GM12878 (cell line): Measurements from ENCODE around the gene PSIP1. TPM values are rescaled to one million over a fixed set of nuclear protein-coding genes. Genes with fewer than 3 reads are reported as not detected.
A peak's percentile ranks its signal among the peaks of the same experiment; 100 is the strongest.

Source experiments
- ATAC-seq: fragments of 200-7000 bp; cut with Tn5 transposase; 3 replicates; pipeline ENCODE4 v1.9.1; 2020; ENCODE audit warnings: mild to moderate bottlenecking, moderate library complexity
- BruUV-seq: library from RNA; stranded (reverse); fragments of 400-500 nt; replicated peaks from 2 replicates; lab custom pipeline; 2021; lab: Mats Ljungman, UMichigan
- CTCF ChIA-PET: fragments of 300-600 bp; sonication (Branson Sonifier 250); formaldehyde crosslinking; extraction: SDS; loops from one replicate; lab custom pipeline; 2021; ENCODE audit warnings: inconsistent platforms; lab: Yijun Ruan, JAX
- POLR2A ChIA-PET: fragments of 350-600 bp; formaldehyde crosslinking; extraction: SDS; loops from one replicate; lab custom pipeline; 2021; ENCODE audit warnings: inconsistent platforms; lab: Charles Lee
- RAD21 ChIA-PET: fragments of 300-600 bp; sonication (Branson Sonifier 250); formaldehyde crosslinking; loops from one replicate; lab custom pipeline; 2023; ENCODE audit warnings: antibody characterized with exemption; ENCODE audit not compliant: unreplicated experiment; lab: Charles Lee
- SMC1A ChIA-PET: fragments of 300-600 bp; sonication (Branson Sonifier 250); formaldehyde crosslinking; loops from one replicate; lab custom pipeline; 2023; ENCODE audit not compliant: unreplicated experiment, uncharacterized antibody; lab: Charles Lee
- DNase-seq: peaks from one replicate; pipeline ENCODE4 v3.0.0-alpha.2; 2011; ENCODE audit warnings: low read depth, low spot score
- FAIRE-seq: peaks from 3 replicates; lab custom pipeline; 2011; peaks lifted over from hg19 to GRCh38; lab: Jason Lieb, UNC
- H2AFZ ChIP-seq: 2 replicates; pipeline ENCODE4 v1.6.0; 2011; ENCODE audit warnings: low read depth, low read length, control low read depth; ENCODE audit not compliant: control insufficient read depth
- H3K27ac ChIP-seq: 2 replicates; pipeline ENCODE4 v1.5.1; 2011; ENCODE audit warnings: control low read depth; ENCODE audit not compliant: control insufficient read depth, insufficient read depth
- H3K27me3 ChIP-seq, 2 experiments: replicated peaks in 1 of 2; 2 replicates each; pipeline versions ENCODE4 v1.6.0 to v1.6.1; 2011; ENCODE audit warnings: low read length in 1 of 2; ENCODE audit not compliant: control insufficient read depth in 2 of 2, insufficient read depth in 2 of 2
- H3K36me3 ChIP-seq, 2 experiments: 2 replicates each; pipeline ENCODE4 v1.5.1; 2011; ENCODE audit warnings: low read length in 1 of 2; ENCODE audit not compliant: control insufficient read depth in 2 of 2, insufficient read depth in 2 of 2
- H3K4me1 ChIP-seq: 2 replicates; pipeline ENCODE4 v1.6.1; 2011; ENCODE audit warnings: mild to moderate bottlenecking, low read length, moderate library complexity, mixed read lengths; ENCODE audit not compliant: control insufficient read depth, insufficient read depth
- H3K4me2 ChIP-seq: 2 replicates; pipeline ENCODE4 v1.6.0; 2011; ENCODE audit warnings: control low read depth; ENCODE audit not compliant: control insufficient read depth, insufficient read depth
- H3K4me3 ChIP-seq: fragments of 200-600 bp; sonication (generic); 2 replicates; pipeline ENCODE4 v1.5.1; 2016
- H3K79me2 ChIP-seq: 2 replicates; pipeline ENCODE4 v1.6.0; 2011; ENCODE audit warnings: low read length; ENCODE audit not compliant: control insufficient read depth, insufficient read depth
- H3K9ac ChIP-seq: 2 replicates; pipeline ENCODE4 v1.8.0; 2011; ENCODE audit warnings: low read length, control low read depth, mixed read lengths; ENCODE audit not compliant: control insufficient read depth, insufficient read depth
- H3K9me3 ChIP-seq: replicated peaks from 3 replicates; pipeline ENCODE4 v1.5.1; 2011; ENCODE audit warnings: mild to moderate bottlenecking, low read length; ENCODE audit not compliant: control insufficient read depth, insufficient read depth
- H4K20me1 ChIP-seq: 2 replicates; pipeline ENCODE4 v1.6.0; 2011; ENCODE audit not compliant: control insufficient read depth, insufficient read depth
- ASH2L ChIP-seq: fragments of 300-600, 200-600 bp; sonication (generic); IDR thresholded peaks from 2 replicates; pipeline ENCODE4 v1.6.1; 2017; ENCODE audit warnings: low read depth, mild to moderate bottlenecking, borderline replicate concordance
- BCL3 ChIP-seq: IDR thresholded peaks from 2 replicates; pipeline ENCODE4 v1.6.1; 2011; ENCODE audit warnings: borderline replicate concordance, low read depth, mild to moderate bottlenecking, moderate library complexity, low read length; ENCODE audit not compliant: insufficient read depth, poor library complexity, severe bottlenecking
- BHLHE40 ChIP-seq, 2 experiments: fragments of 450-650 bp in 1 of 2; IDR thresholded peaks; 2 replicates each; pipeline ENCODE4 v1.6.1; 2011 to 2017; ENCODE audit warnings: low read depth in 2 of 2, borderline replicate concordance in 1 of 2, improper control_type of control experiment in 1 of 2, low read length in 1 of 2, mild to moderate bottlenecking in 1 of 2
- CHD2 ChIP-seq: IDR thresholded peaks from 2 replicates; pipeline ENCODE4 v1.6.1; 2011; ENCODE audit warnings: low read depth, low read length, improper control_type of control experiment, borderline replicate concordance
- GABPA ChIP-seq: IDR thresholded peaks from 2 replicates; pipeline ENCODE4 v1.6.1; 2014; ENCODE audit warnings: antibody characterized with exemption, low read depth, mild to moderate bottlenecking, inconsistent platforms
- IRF4 ChIP-seq: IDR thresholded peaks from 2 replicates; pipeline ENCODE4 v1.6.1; 2011; ENCODE audit warnings: low read depth, low read length
- PBX3 ChIP-seq: IDR thresholded peaks from 2 replicates; pipeline ENCODE4 v1.6.1; 2011; ENCODE audit warnings: mild to moderate bottlenecking, low read depth, low read length, moderate library complexity; ENCODE audit not compliant: insufficient replicate concordance
- POLR2AphosphoS5 ChIP-seq: IDR thresholded peaks from 2 replicates; pipeline ENCODE4 v1.6.1; 2011; ENCODE audit warnings: mild to moderate bottlenecking, low read length, inconsistent platforms
- SREBF2 ChIP-seq: IDR thresholded peaks from 2 replicates; pipeline ENCODE4 v1.6.1; 2012; ENCODE audit warnings: mild to moderate bottlenecking, low read length
- ZNF622 ChIP-seq: fragments of 450-650 bp; IDR thresholded peaks from 2 replicates; pipeline ENCODE4 v1.6.1; 2017; ENCODE audit warnings: mild to moderate bottlenecking, inconsistent platforms
- ZZZ3 ChIP-seq: IDR thresholded peaks from 2 replicates; pipeline ENCODE4 v1.6.1; 2011; ENCODE audit warnings: low read depth; ENCODE audit not compliant: control insufficient read depth, insufficient read length
- WGBS: methylation state at CpG from one replicate; pipeline ENCODE4 v1.1.6; 2016; ENCODE audit warnings: low lambda C conversion rate; ENCODE audit not compliant: insufficient replicate concordance, insufficient coverage; ENCODE audit errors: missing lambda C conversion rate; 5-methylcytosine and 5-hydroxymethylcytosine counted together
- in situ Hi-C: fragments of 300-500 bp; cut with MboI; formaldehyde crosslinking; loops from 9 replicates; pipeline ENCODE4 v1.14.3; 2018; ENCODE audit warnings: mixed read lengths
- intact Hi-C: fragments of 100-400 bp; cut with micrococcal nuclease; formaldehyde crosslinking; loops from one replicate; pipeline ENCODE4 v1.14.2; 2022; ENCODE audit not compliant: unreplicated experiment
- polyA plus RNA-seq, 11 experiments: library from polyadenylated mRNA; depleted of rRNA in 4 of 11; unstranded in 6 of 11; stranded (reverse) in 5 of 11; fragments of >200 nt; fragmentation: Nextera tagmentation in 4 of 11; fragmentation: Illumina TruSeq in 1 of 11; extraction: Ambion mirVana in 4 of 11; extraction: Trizol in 1 of 11; gene quantifications; 1 replicate in 1 of 11; 2 replicates in 10 of 11; pipeline versions ENCODE4 v1.2.1 to v1.2.3, GENCODE V29; 2011 to 2016; ENCODE audit warnings: inconsistent platforms in 2 of 11, missing spikeins in 2 of 11, low read depth in 1 of 11
- total RNA-seq, 4 experiments: library from RNA; depleted of rRNA in 3 of 4; stranded (reverse); fragments of >200 nt in 3 of 4; fragmentation: Illumina TruSeq in 1 of 4; extraction: Trizol in 1 of 4; gene quantifications; 2 replicates each; pipeline versions ENCODE4 v1.2.1 to v1.2.3, GENCODE V29; 2013 to 2021
- TF ChIP-seq, protein P1 (sequence below): fragments of 450-650 bp; conservative IDR thresholded peaks from 2 replicates; pipeline ENCODE4 v1.6.1; 2017; ENCODE audit warnings: mild to moderate bottlenecking, moderate library complexity
- TF ChIP-seq, protein P2 (sequence below): fragments of 450-650 bp; IDR thresholded peaks from 2 replicates; pipeline ENCODE4 v1.6.1; 2018; ENCODE audit warnings: borderline replicate concordance, mild to moderate bottlenecking; ENCODE audit not compliant: partially characterized antibody

The PSIP1 gene
- total and polyA plus RNA-seq, 10 of the 15 experiments (the other 5 are each of a cell fraction or from before 2014, with no cell fraction given), result 75.5 to 299 (median 173) TPM

- TF ChIP-seq, protein P1, sequence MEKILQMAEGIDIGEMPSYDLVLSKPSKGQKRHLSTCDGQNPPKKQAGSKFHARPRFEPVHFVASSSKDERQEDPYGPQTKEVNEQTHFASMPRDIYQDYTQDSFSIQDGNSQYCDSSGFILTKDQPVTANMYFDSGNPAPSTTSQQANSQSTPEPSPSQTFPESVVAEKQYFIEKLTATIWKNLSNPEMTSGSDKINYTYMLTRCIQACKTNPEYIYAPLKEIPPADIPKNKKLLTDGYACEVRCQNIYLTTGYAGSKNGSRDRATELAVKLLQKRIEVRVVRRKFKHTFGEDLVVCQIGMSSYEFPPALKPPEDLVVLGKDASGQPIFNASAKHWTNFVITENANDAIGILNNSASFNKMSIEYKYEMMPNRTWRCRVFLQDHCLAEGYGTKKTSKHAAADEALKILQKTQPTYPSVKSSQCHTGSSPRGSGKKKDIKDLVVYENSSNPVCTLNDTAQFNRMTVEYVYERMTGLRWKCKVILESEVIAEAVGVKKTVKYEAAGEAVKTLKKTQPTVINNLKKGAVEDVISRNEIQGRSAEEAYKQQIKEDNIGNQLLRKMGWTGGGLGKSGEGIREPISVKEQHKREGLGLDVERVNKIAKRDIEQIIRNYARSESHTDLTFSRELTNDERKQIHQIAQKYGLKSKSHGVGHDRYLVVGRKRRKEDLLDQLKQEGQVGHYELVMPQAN, result no peak
- TF ChIP-seq CHD2, result no peak
- TF ChIP-seq BHLHE40 (IDR thresholded peaks at IDR 0.05; ENCODE audit: borderline replicate concordance in 1 of 2, low read depth in 2 of 2, low read length in 1 of 2), result no peak
- no peak for TF ChIP-seq GABPA
These were observed 49.7 kb downstream of the PSIP1 start (continued) for GRCh38 chr9:15461056-15461455.

GRCh38 chr9:15453956-15454355 lies 56.8 kb downstream of the PSIP1 start:
- no peaks in the 10 kb centered on the region for H3K4me1 ChIP-seq
- no peaks in the 10 kb centered on the region for H3K9me3 ChIP-seq
- in situ Hi-C loops (no loop called here), intact Hi-C loops (no loop called here)
- ChIA-PET RAD21 (no interaction called here), CTCF (interaction anchor here (1.3 to 2.3 kb wide), 3 partner anchors 10 to 79 kb away, joined by 4 to 6 read pairs (median 5); no protein-coding TSS in a partner anchor), SMC1A (interaction anchor here (0.6 to 2.0 kb wide), 10 partner anchors 10 to 152 kb away, joined by 3 to 6 read pairs (median 3); no protein-coding TSS in a partner anchor), POLR2A (interaction anchor here (0.6 kb wide), 1 partner anchor 134 kb away, joined by 12 read pairs; no protein-coding TSS in a partner anchor)
- FAIRE-seq (no peak), ATAC-seq (no peak), DNase-seq (no peak)
- WGBS, result 83% methylated on average over 4 of the region's 5 CpGs
- H3K4me2 ChIP-seq, result no peak overlapping the region
- H3K79me2 ChIP-seq, result no peaks in the 10 kb centered on the region
- H4K20me1 ChIP-seq, result no peaks in the 10 kb centered on the region
- TF ChIP-seq POLR2AphosphoS5, result no peak
- no peak for TF ChIP-seq ZNF622
- TF ChIP-seq ASH2L, result no peak
- TF ChIP-seq BCL3, result no peak
- TF ChIP-seq IRF4, result no peak
- no peak for TF ChIP-seq ZZZ3
- no peak for TF ChIP-seq SREBF2
- TF ChIP-seq, protein P2, sequence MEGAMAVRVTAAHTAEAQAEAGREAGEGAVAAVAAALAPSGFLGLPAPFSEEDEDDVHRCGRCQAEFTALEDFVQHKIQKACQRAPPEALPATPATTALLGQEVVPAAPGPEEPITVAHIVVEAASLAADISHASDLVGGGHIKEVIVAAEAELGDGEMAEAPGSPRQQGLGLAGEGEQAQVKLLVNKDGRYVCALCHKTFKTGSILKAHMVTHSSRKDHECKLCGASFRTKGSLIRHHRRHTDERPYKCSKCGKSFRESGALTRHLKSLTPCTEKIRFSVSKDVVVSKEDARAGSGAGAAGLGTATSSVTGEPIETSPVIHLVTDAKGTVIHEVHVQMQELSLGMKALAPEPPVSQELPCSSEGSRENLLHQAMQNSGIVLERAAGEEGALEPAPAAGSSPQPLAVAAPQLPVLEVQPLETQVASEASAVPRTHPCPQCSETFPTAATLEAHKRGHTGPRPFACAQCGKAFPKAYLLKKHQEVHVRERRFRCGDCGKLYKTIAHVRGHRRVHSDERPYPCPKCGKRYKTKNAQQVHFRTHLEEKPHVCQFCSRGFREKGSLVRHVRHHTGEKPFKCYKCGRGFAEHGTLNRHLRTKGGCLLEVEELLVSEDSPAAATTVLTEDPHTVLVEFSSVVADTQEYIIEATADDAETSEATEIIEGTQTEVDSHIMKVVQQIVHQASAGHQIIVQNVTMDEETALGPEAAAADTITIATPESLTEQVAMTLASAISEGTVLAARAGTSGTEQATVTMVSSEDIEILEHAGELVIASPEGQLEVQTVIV, result no peak
- TF ChIP-seq PBX3, result no peak
- no peak overlapping the region for H3K27ac ChIP-seq
- H3K36me3 ChIP-seq, result peaks cover 3 to 35% of the 10 kb centered on the region in 2 experiments
- H3K4me3 ChIP-seq, result no peak overlapping the region
- no peaks in the 10 kb centered on the region for H3K27me3 ChIP-seq
- H2AFZ ChIP-seq, result no peak overlapping the region
- no peak overlapping the region for H3K9ac ChIP-seq
- BruUV-seq, result TSS peak; percentile 28
